MV-4-11 (cell line): Measurements from ENCODE around the gene ACTL7A.

Source experiments
- DNase-seq: peaks from one replicate; lab custom pipeline; 2025; lab: John Stamatoyannopoulos, UW

ACTL7A gene

DNA sequence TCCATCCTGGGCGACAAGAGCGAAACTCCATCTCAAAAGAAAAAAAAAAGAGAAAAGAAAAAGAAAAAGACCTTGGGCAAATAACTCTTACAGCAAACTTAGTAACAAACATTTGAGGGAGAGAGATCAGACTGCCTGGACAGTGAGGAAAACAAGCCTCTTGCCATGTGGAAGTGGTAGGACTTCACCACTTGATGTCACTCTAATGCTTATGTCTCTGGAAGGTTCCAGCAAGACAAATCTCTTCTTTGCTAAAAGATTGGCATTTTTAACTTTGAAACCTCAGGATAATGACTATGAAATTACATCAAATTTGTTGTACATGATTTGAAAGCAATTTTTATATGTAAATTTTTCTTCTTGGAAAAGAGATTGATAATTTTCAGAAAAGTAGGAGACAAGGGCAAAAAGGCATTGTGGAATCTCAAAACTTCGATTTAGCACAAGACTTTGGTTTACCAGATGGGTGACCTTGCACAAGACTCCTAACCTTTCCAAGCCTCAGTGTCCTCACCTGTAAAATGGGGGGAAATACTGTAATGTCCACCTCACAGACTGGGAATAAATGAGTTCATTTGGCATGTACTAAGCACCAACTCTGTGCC is 11.7 kb upstream of the ACTL7A start:
- peak; percentile 46 for DNase-seq

DNA sequence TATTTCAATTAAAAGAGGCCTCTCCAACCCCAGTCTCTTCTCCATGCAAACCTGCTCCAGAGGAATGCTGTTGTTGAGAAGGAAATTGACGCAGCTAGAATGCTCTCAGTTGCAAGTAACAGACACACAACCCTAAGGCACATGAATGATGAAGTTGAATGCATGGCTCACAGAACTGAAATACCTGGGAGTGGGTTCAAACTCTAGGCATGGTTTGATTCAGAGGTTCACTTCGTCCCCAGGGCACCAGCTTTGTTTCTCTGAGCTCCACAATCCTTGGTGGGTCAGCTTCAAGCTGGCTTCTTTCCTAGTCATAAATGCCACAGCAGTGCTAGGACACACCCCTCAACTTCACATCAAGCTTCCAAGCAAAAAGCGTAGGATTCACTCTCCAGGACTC is 10.9 kb upstream of the ACTL7A start:
- DNase-seq, result no peak

DNA sequence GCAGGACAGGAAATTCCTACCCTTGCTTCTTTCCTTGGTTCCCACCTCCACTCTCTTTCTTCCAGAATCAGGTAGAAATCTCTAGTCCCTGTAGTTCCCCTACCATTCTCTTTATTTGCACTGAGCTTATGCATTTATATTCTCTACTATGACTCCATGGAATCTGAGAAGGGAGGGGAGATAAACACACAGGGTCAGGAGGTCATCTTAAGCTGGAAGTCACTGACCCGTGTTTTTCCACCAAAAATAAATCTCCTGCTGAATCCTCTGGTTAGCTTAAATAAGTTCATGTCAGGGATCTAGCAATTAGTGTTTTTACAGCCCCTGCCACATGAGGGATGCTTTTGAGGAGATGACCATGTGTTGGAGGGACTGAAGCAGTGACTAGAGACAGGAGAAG is 10.0 kb upstream of the ACTL7A start:
- no peak for DNase-seq

DNA sequence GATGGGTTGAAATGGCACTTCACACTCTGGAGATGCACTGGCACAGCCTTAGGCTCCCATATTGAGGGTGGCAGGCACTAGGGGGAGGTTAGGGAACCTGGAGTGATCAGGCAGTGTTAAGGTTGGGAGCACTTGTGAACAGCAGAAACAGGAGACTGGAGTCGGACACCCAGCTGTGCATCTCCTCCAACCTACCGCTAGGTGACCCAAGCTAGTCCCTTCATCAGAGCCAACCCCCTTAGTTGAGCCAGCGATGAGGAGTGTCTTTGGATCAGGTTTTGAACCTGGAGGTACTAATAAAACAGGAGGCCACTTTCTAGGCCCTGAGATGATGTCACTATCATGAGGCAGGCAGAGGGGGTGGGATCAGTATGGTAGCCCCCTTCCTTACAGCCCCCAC is 8.0 kb upstream of the ACTL7A start:
- DNase-seq, result no peak

DNA sequence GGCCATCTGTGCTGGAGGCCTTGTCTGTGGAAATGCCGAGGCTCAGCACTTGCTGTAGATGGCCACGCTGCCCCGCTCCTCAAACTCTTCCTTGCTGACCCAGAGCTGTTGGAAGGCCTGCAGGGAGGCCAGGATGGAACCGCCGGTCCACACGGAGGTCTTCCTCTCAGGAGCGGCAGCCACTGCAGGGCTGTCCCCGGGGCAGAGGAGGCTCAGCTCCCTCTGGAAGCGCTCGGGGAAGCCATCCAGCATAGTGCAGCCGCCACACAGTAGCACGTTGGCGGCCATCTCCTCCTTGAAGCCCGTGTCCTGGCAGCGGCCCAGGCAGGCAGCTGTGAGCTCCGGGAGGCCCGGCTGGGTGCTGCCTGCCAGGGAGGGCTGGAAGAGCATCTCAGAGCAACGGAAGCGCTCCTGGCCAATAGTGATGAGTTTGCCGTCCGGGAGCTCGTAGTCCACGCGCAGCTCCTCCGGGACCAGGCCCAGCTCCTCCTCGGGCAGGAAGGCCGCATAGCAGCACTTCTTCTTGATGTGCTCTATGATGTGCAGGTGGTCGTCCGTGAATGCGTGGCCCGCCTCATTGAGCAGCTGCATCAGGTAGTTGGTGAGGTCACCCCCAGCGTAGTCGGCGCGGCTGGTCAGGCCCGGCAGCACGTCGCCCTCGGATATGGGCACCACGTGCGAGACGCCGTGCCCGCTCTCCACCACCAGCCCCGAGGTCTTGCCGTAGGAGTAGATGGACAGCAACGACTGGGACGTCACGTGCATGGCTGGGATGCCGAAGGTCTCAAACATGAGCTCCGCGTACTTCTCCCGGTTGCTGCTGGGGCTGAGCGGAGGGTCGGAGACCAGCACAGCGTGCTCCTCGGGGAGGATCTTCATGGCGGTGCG is 7.2 kb upstream of the ACTL7A start:
- no peak for DNase-seq

DNA sequence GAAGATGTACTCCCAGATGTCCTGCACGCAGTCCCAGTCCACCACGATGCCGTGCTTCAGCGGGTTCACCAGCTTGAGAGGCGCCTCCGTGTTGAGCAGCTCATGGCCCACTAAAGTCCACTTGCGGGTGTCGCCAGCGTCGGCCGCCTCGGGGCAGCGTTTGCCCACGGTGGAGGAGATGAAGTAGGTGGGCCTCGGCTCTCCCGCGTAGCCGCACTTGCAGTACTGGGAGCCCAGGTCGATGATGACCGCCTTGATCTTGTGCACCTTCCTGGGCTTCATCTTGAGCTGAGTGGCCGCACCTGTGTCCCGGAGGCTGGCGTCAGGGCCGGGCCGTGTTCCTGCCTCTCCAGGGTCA is 6.6 kb upstream of the ACTL7A start:
- DNase-seq, result no peak

DNA sequence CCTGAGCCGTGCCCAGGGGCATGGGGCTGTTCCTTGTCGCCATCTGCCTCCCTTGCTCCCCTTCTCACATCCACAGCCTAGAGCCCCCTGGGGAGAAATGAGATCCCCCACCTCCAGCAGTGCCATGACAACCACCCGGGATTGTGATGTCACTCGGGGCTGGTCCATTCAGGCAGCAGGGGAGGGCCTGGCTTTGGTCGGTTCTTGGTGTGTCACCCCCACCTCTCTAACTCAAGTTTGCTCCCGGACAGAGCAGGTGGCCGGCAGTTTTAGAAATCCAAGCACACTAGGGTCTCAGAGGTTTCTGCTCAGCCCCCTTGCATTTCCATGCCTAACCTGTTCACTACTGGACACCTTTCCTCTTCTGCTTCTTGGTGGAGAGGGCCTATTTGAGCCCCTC is 6.2 kb upstream of the ACTL7A start, which contains the start of gene ACTL7B:
Gene ACTL7B (minus strand): TSS at position 99 of the 400 bp plus-strand sequence. CDS start 56 bp downstream, at position 43.
- DNase-seq, result no peak

DNA sequence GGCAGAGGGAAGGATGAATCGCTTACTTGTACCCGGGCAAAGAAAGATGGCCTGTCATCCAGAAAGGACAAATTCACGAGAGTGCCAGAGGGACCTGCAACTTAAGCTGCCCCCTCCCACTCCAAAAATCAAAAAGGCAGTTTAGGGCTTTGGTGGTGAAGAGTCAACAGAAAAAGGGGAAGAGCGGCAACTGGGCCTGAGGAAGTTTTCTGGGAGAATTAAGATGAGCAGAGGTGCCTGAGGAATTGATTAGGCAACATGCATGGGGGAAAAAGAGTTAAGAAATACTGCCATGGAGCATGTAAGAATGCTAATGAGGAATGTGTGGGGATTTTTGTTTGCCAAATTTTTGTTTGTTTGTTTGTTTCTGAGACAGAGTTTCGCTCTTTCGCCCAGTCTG is 4.5 kb upstream of the ACTL7A start:
- peak; percentile 22 for DNase-seq

DNA sequence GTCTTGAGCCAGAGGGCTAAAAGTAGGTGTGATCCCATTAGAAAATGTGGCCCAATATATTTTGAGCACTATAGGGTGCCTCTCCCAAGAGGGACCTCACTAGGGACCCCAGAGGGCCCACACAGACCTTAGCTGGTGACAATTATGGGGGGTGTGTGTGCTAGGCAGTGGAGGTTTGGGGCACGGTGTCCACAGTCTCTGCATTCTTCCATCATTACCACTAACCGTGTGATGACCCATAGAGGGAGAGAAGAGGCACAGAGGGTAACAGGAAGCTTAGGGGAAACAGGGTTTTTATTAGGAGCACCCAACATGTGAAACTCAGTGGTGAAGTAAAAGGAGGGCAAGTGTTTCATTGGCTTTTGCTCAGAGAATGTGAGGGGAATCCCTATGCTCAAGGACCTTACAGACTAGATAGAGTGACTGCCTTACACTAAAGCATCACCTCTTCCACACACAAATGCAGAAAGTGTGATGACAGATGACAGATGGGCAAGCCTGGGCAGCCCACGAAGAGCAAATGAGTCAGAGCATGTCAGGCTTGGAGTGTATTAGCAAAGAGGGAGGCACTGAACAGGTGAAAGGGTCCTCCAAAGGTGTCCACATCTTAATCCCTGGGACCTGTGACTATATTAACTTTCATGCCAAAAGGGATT is 2.5 kb upstream of the ACTL7A start:
- DNase-seq, result peak; percentile 16

DNA sequence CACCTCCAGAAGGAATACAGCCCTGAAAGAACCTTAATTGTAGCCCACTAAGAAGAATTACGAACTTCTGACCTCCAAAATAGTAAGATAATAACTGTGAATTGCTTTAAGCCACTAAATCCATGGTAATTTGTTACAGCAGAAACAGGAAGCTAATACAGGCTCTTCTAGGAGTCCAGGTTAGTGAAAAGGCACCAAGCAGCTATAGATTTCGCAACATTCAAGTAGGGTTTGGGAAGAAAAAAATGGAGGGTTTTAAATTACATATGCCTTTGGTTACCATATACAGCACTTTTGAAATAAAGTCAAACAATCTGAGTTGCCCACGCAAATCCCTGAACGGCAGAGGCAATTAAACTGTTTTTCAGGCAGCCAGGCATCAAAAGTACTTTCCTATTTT is 1.7 kb upstream of the ACTL7A start:
- peak; percentile 69 for DNase-seq

DNA sequence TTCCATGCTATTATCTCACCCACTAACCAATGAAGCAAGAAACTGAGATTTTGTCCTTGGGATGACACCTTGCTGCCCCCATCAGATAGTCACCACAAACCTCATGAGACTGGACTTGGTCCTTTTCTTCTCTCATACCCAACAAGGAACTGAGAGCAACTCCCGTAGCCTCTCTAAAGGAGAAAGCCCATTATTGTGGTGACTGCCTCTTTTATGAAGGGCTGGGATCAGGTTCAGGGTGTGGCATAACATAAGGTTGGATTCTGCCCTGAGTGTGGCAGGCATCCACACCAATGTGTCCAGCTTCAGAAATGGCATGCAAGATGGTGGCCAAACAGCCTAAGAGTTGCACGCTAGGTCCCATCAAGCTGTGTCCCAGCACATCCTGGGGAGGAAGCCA is 1.3 kb upstream of the ACTL7A start:
- DNase-seq, result peak; percentile 50

DNA sequence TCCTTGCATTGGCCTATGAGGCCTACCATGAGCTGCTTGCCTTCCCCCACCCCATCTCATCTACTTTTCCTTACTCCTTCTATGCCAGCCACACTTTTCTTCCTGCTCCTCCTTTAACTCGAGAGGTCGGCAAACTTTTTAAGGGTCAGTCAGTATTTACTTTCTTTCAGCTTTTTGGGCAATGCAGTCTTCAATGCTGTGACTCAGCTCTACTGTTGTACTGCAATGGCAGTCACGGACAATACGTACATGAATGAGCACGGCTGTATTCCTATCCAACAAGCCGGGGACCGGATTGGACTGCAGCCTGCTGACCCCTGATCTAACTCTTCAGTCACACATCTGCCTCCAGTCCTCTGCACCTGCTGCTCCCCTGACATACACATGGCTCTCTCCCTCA is 602 bp upstream of the ACTL7A start:
- DNase-seq, result no peak

DNA sequence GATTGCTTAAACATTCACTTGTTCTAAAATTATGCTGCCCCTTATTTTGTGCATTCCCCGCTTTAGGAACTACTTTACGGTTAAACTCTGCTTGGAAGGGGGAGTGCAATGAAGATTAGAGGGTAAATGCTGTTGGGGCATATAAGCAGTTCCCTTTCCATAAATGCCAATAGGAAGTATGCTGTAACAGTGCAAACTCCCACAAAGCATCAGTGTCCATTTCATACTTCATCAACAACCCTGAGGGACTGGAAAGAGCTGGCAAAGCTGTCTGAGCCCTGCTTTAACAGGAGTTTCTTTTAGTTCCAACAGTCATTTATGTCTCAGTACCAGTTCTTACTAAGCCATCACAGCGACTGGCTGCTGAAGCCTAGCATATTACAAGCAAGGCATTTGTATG is 1.8 kb downstream of the ACTL7A start:
- peak; percentile 28 for DNase-seq

DNA sequence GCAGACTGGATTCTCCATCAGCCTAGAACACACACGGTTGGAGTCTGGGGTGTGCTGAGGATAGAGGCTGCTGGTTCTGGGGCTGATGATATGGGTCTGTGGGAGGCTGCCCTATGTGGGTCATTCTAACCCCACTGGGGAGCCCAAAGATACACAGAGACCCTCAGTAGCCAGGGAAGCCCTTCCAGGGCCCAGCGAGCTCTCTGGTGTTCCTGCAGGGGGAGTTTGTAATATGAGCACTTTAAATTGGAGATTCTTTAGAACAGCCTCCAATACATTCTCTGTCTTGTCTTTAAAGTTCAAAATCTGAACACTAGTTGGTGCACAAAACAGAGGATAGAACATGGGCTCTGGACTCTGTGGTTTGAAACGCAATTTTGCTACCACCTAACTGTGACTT is 2.4 kb downstream of the ACTL7A start:
- no peak for DNase-seq

DNA sequence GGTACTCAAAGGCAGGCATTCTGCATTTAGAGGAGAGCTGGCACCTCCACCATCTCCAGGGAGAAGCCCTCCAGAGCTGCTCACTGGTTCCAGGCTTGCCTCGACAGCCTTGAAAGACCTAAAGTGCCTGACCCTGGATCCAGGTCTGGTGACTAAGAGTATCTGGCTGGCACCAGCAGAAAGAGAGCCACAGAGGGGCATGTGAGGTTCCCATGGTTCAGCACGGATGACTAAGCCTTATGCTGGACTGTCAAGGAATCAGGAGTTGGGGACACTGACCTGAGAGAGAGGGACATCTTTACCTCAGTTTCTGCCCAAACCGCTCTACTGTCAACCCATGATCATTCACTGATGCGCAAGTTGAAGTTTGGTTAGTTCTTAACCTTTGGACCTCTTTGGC is 3.0 kb downstream of the ACTL7A start:
- no peak for DNase-seq

DNA sequence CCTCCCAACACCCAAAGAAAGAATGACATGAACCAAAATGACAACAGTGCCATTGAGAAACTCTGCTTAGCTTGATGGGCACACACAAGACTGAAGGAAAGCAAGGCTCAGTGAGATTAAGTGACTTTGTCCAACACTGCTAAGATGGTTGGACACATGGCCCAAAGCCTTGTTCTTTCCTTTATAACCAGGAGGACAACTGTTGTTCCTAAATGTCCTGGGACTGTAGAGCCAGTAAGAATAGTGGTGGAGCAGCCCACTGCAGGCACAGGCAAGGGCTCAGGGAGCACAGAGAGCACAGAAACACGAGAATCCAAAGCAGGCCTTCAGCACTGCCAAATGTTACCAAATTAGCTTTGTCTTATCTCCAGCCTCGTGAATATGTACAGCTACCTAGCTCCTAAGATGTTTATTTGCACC is 3.9 kb downstream of the ACTL7A start:
- no peak for DNase-seq

DNA sequence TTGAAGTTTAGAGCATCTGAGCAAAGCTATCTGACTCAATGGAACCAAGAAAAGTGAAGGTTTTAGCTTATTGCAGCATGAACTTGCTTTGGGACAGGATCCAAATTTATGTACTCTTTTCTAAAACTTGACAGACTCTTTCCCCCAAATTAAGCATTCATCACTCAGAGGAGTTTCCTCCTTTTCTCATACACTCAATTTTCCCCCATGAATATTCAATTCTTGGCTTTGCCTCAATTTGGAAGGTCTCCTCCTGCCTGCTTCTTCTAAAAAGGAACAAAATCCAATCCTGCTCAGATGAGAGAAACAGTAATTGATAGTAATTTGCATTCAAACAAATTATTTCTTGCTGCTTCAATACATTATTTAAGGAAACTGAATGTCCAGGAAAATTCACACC is 5.0 kb downstream of the ACTL7A start:
- DNase-seq, result no peak

DNA sequence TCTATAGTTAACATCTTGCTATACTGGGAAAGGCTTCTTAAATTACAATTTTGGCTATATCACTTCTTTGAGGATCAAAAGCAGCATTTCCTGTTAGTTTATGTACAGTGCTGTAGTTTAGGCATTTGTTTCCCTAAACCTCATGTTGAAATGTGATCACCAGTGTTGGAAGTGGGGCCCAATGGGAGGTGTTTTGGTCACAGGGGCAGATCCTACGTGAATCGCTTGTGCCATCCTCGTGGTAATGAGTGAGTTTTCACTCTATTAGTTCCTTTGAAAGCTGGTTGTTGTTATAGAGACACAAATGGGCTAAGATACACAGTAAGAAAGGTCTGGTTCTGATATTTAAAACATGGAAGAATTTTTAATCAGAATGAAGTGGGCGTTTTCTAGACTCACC is 5.8 kb downstream of the ACTL7A start:
- no peak for DNase-seq

DNA sequence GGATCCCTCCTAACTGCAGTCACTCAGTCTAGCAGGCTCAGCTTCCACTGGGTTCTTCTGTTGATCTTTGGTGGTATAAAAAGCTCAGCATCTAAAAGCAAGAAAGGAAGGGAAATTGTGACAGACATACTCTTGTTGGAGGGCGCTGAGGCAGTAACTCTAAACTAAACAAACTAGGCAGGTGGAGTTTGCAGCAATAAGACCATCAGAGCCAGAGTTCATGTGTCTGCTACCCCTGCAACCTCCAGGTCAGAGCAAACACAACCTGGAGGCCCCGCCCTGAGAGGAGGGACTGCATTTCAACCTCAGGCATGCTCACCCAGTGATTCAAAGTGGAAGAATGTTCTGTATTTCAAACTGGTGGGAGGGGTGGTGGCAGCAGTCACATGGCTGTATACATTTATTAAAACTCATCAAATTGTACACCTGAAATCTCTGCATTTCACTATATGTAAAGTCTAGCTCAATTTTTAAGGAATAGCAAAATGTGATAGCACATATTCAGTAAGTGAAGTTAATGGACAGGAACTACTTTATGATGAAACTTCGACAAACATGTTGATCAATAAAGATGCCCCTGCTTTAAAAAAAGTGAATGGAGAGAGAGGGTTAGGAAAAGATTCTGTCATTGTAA is 7.1 kb downstream of the ACTL7A start:
- DNase-seq, result no peak

DNA sequence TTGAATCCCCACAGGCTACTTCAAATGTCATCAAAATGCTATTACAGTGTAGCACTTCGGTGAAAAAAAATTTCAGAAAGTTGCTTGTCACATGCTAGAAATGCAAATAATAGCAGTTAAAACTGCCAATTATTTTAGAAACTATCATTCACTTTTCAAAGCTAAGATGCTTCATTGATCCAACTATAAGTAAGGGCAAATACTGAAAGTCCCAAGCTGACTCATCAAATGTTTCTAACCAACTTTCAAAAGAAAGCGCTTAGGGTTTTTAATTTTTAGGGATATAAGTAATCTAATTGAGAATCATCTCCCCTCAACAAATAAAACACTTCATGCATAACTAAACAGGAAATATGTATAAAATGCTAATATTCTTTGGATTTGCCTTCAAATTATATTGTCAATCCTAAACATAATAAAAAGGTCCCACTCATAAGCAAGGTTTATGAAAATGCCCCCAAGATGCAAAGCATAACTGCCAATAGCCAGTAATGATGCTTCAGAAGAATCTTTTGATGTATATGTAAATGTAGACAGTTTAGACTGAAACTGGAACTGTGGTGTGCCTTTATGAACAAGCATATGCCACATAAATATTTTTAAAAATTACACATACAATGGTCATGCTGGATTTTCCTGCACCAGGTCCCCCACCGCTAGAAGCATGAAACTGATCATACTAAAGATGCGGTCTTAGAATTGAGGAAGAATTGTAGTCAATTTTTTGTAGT is 12.2 kb downstream of the ACTL7A start:
- no peak for DNase-seq

DNA sequence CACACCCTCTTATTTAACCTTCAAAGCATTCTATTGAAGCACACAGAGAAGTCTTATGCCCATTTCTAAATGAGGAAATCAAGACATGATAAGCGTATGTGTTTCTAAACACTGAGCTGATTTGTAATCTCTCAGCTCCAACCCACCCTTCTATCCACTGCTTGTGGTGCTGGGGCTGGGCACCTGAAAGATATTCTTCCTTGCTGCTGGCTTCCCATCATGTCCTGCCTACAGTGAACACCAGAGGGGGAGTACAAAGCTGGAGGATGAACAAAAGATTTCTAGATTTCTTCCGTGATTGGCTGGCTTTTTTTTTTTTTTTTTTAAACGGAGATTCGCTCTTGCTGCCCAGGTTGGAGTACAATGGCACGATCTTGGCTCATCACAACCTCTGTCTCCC is 14.4 kb downstream of the ACTL7A start:
- DNase-seq, result no peak

DNA sequence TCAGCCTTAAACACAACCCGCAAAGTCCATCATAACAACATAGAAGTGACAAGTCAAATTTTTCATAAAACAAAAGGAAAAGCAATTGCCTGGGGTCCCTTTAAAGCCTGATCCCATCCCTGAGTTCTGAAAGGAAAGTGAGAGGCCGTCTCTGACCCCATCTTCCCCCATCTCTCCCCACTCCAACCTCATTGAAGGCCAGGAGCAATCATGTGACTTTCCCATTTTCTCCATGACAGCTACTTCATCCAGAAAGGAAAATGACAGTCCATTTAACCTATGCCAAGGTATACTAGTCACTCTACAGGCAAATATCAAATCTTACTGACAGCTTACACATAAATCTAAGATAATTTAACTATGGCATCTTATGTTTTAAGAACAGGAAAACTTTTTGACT is 15.5 kb downstream of the ACTL7A start:
- DNase-seq, result no peak
